Hematopoietic multipotent progenitor cell treated with erythropoietin and hydrocortisone succinate and interleukin-3 and kit ligand, for 8 days (in vitro differentiated cells): ENCODE results near the gene MAS1L.

Experiments
- DNase-seq: peaks from one replicate; pipeline ENCODE4 v3.0.0-alpha.2; 2015

Gene MAS1L

GRCh38 chr6:29510202-29510601, 22.4 kb upstream of the MAS1L start:
- DNase-seq: peak; percentile 23

- no peak for DNase-seq
These were observed 22.0 kb upstream of the MAS1L start for GRCh38 chr6:29509711-29510110.

GRCh38 chr6:29509239-29509638, 21.5 kb upstream of the MAS1L start:
- DNase-seq: no peak

GRCh38 chr6:29507319-29507718, 19.6 kb upstream of the MAS1L start:
- DNase-seq: no peak

- no peak for DNase-seq
These were observed 18.8 kb upstream of the MAS1L start for GRCh38 chr6:29506446-29507067.

GRCh38 chr6:29505808-29506207, 18.1 kb upstream of the MAS1L start:
- DNase-seq: no peak

GRCh38 chr6:29504961-29505360, 17.2 kb upstream of the MAS1L start:
- no peak for DNase-seq

GRCh38 chr6:29502597-29502996, 14.8 kb upstream of the MAS1L start:
- no peak for DNase-seq

- DNase-seq: no peak
These were observed 14.4 kb upstream of the MAS1L start for GRCh38 chr6:29502181-29502580.

- DNase-seq: no peak
These were observed 13.3 kb upstream of the MAS1L start for GRCh38 chr6:29501106-29501505.

GRCh38 chr6:29500594-29500993, 12.8 kb upstream of the MAS1L start:
- no peak for DNase-seq

GRCh38 chr6:29499704-29500103, 11.9 kb upstream of the MAS1L start:
- no peak for DNase-seq

GRCh38 chr6:29496961-29497360, 9.2 kb upstream of the MAS1L start:
- DNase-seq: no peak

GRCh38 chr6:29495571-29495970, 7.8 kb upstream of the MAS1L start:
- no peak for DNase-seq

- no peak for DNase-seq
These were observed 6.4 kb upstream of the MAS1L start for GRCh38 chr6:29494131-29494530.

- DNase-seq: no peak
These were observed 5.5 kb upstream of the MAS1L start for GRCh38 chr6:29493261-29493660.

- no peak for DNase-seq
These were observed 3.8 kb upstream of the MAS1L start for GRCh38 chr6:29491574-29491973.

GRCh38 chr6:29490552-29490951, 2.8 kb upstream of the MAS1L start:
- peak; percentile 69 for DNase-seq

- DNase-seq: peak; percentile 27
These were observed 2.3 kb upstream of the MAS1L start for GRCh38 chr6:29490055-29490454.

- no peak for DNase-seq
These were observed 1.5 kb upstream of the MAS1L start for GRCh38 chr6:29489286-29489685.

GRCh38 chr6:29488874-29489273, 1.1 kb upstream of the MAS1L start:
- DNase-seq: no peak

GRCh38 chr6:29487131-29487530, 625 bp downstream of the MAS1L start:
- no peak for DNase-seq

GRCh38 chr6:29486577-29486976, 1.2 kb downstream of the MAS1L start:
- peak; percentile 44 for DNase-seq

- DNase-seq: no peak
These were observed 4.0 kb downstream of the MAS1L start for GRCh38 chr6:29483735-29484134.

- no peak for DNase-seq
These were observed 4.6 kb downstream of the MAS1L start for GRCh38 chr6:29483186-29483585.

GRCh38 chr6:29479560-29479959, 8.2 kb downstream of the MAS1L start:
- no peak for DNase-seq
